Osteocyte (in vitro differentiated cells): Measurements from ENCODE around the gene NRARP. TPM values are rescaled to one million over a fixed set of nuclear protein-coding genes. Genes with fewer than 3 reads are reported as not detected.

Experiments used
- DNase-seq: peaks from one replicate; pipeline ENCODE4 v3.0.0; 2021; ENCODE audit warnings: mixed read lengths; ENCODE audit not compliant: unreplicated experiment; ENCODE audit errors: extremely low spot score
- H3K27ac Mint-ChIP-seq: one replicate; pipeline ENCODE4 v1.8.0; 2021; ENCODE audit warnings: mild to moderate bottlenecking, mixed read lengths; ENCODE audit not compliant: unreplicated experiment
- H3K27me3 Mint-ChIP-seq: one replicate; pipeline ENCODE4 v1.8.0; 2021; ENCODE audit warnings: mixed read lengths; ENCODE audit not compliant: unreplicated experiment
- H3K36me3 Mint-ChIP-seq: one replicate; pipeline ENCODE4 v1.8.0; 2021; ENCODE audit warnings: mixed read lengths; ENCODE audit not compliant: unreplicated experiment
- H3K4me1 Mint-ChIP-seq: one replicate; pipeline ENCODE4 v1.8.0; 2021; ENCODE audit warnings: mixed read lengths; ENCODE audit not compliant: unreplicated experiment
- H3K4me3 Mint-ChIP-seq: one replicate; pipeline ENCODE4 v1.8.0; 2021; ENCODE audit warnings: mild to moderate bottlenecking, moderate library complexity, mixed read lengths; ENCODE audit not compliant: unreplicated experiment
- H3K9me3 Mint-ChIP-seq: one replicate; pipeline ENCODE4 v1.8.0; 2021; ENCODE audit warnings: mixed read lengths; ENCODE audit not compliant: unreplicated experiment
- total RNA-seq: library from RNA; stranded (reverse); gene quantifications from 2 replicates; pipeline ENCODE4 v1.2.1, GENCODE V29; 2021
- TF ChIP-seq, protein P1 (sequence below): fragments of 200-600 bp; sonication (generic); IDR thresholded peaks from 2 replicates; pipeline ENCODE4 v1.5.0; 2021; ENCODE audit warnings: antibody characterized with exemption, mild to moderate bottlenecking, moderate library complexity

NRARP gene
- total RNA-seq, 1 donor from 2014 or later = 2.1 TPM

GRCh38 chr9:137326445-137327065 is 24.5 kb upstream of the NRARP start:
- Mint-ChIP-seq H3K9me3 (no peaks in the 10 kb centered on the region), H3K27ac (no peak overlapping the region), H3K27me3 (no peaks in the 10 kb centered on the region), H3K4me3 (no peak overlapping the region), H3K4me1 (no peaks in the 10 kb centered on the region), H3K36me3 (no peaks in the 10 kb centered on the region)
- DNase-seq = no peak
- TF ChIP-seq, protein P1, sequence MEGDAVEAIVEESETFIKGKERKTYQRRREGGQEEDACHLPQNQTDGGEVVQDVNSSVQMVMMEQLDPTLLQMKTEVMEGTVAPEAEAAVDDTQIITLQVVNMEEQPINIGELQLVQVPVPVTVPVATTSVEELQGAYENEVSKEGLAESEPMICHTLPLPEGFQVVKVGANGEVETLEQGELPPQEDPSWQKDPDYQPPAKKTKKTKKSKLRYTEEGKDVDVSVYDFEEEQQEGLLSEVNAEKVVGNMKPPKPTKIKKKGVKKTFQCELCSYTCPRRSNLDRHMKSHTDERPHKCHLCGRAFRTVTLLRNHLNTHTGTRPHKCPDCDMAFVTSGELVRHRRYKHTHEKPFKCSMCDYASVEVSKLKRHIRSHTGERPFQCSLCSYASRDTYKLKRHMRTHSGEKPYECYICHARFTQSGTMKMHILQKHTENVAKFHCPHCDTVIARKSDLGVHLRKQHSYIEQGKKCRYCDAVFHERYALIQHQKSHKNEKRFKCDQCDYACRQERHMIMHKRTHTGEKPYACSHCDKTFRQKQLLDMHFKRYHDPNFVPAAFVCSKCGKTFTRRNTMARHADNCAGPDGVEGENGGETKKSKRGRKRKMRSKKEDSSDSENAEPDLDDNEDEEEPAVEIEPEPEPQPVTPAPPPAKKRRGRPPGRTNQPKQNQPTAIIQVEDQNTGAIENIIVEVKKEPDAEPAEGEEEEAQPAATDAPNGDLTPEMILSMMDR = no peak

- no peak for DNase-seq
- H3K27me3 Mint-ChIP-seq = no peaks in the 10 kb centered on the region
Measured at GRCh38 chr9:137325799-137326198, 23.7 kb upstream of the NRARP start.

GRCh38 chr9:137325124-137325523 is 23.1 kb upstream of the NRARP start:
- TF ChIP-seq, protein P1 = no peak
- Mint-ChIP-seq H3K4me3 (no peak overlapping the region), H3K27me3 (no peaks in the 10 kb centered on the region), H3K36me3 (no peaks in the 10 kb centered on the region), H3K27ac (no peak overlapping the region), H3K4me1 (peaks cover 5% of the 10 kb centered on the region), H3K9me3 (no peaks in the 10 kb centered on the region)
- no peak for DNase-seq

More at GRCh38 chr9:137325799-137326198, 23.7 kb upstream of the NRARP start:
- TF ChIP-seq, protein P1 = no peak
- H3K4me1 Mint-ChIP-seq = peaks cover under 1% of the 10 kb centered on the region
- no peaks in the 10 kb centered on the region for H3K9me3 Mint-ChIP-seq
- no peak overlapping the region for H3K27ac Mint-ChIP-seq
- H3K4me3 Mint-ChIP-seq = no peak overlapping the region
- H3K36me3 Mint-ChIP-seq = no peaks in the 10 kb centered on the region

DNA sequence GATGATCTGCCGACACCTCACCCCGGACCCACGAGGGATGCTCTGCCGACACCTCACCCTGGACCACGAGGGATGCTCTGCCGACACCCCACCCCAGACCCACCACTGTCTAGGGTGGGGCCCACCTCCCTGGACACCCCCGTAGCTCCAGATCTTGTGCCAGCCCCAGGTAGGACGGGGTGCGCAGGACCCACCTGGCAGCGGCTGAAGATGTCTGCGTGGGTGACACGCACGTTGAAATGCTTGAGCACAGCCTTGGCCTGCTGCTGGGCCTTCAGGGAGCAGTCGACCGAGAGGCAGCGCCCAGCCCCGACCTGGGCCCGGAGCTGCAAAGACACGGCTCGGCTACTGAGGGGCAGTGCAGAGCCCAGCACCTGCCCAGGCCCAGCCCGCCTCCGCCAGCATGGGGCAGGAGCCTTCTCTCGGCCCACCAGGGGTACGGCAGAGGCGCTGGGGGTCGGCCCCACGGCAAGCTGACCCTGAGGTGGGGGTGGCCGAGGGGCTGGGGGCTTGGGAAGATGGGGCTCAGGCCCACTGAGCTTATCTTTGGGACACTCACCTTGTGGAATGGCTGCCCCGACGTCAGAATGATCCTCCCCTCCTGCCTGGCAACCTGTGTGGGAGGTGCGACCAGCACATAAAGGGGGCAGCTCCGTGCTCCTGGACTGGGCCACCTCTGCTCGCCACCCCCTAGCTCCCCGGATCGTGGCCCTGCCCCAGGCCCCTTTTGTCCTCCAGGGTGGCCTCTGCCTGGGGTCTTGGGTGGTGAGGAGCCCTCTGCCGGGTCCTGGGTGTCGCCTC is 21.7 kb upstream of the NRARP start:
- no peaks in the 10 kb centered on the region for H3K27me3 Mint-ChIP-seq
- TF ChIP-seq, protein P1 = no peak
- H3K4me1 Mint-ChIP-seq = peaks cover 8% of the 10 kb centered on the region
- H3K36me3 Mint-ChIP-seq = no peaks in the 10 kb centered on the region
- no peak overlapping the region for H3K4me3 Mint-ChIP-seq
- no peaks in the 10 kb centered on the region for H3K9me3 Mint-ChIP-seq
- H3K27ac Mint-ChIP-seq = no peak overlapping the region
- no peak for DNase-seq

- TF ChIP-seq, protein P1 = no peak
- Mint-ChIP-seq H3K27me3 (no peaks in the 10 kb centered on the region), H3K27ac (no peak overlapping the region), H3K9me3 (no peaks in the 10 kb centered on the region), H3K4me1 (peaks cover 9% of the 10 kb centered on the region), H3K4me3 (no peak overlapping the region), H3K36me3 (no peaks in the 10 kb centered on the region)
- no peak for DNase-seq
Measured at GRCh38 chr9:137321726-137322361, 19.8 kb upstream of the NRARP start.
